IMR-90 (cell line): ENCODE measurements around the gene TMEM95. TPM values are rescaled to one million over a fixed set of nuclear protein-coding genes. Genes with fewer than 3 reads are reported as not detected.

Source experiments
- ATAC-seq: fragments of 200-7000 bp; cut with Tn5 transposase; 2 replicates; pipeline ENCODE4 v1.9.1; 2020; ENCODE audit warnings: low read depth, mild to moderate bottlenecking, moderate library complexity
- BruUV-seq: library from RNA; stranded (reverse); fragments of 400-500 nt; replicated peaks from 2 replicates; lab custom pipeline; 2021; lab: Mats Ljungman, UMichigan
- CTCF ChIA-PET: fragments of 300-600 bp; formaldehyde crosslinking; extraction: SDS; loops from one replicate; lab custom pipeline; 2021; ENCODE audit warnings: antibody characterized with exemption; lab: Yijun Ruan, JAX
- POLR2A ChIA-PET: fragments of 300-600 bp; sonication (Branson Sonifier 250); formaldehyde crosslinking; loops from one replicate; lab custom pipeline; 2022; ENCODE audit warnings: antibody characterized with exemption; ENCODE audit not compliant: unreplicated experiment; lab: Charles Lee
- DNase-seq: peaks from one replicate; pipeline ENCODE4 v3.0.0; 2013
- H2AFZ ChIP-seq: replicated peaks from 2 replicates; pipeline ENCODE3; 2013; ENCODE audit warnings: low read length, mild to moderate bottlenecking; ENCODE audit not compliant: poor library complexity
- H2AK5ac ChIP-seq: 2 replicates; pipeline ENCODE4 v1.6.1; 2013; ENCODE audit warnings: low read depth, low read length, inconsistent platforms
- H2AK9ac ChIP-seq: replicated peaks from 2 replicates; pipeline ENCODE3; 2013; ENCODE audit warnings: mild to moderate bottlenecking, low read depth, low read length, moderate library complexity; ENCODE audit not compliant: poor library complexity
- H2BK120ac ChIP-seq: 2 replicates; pipeline ENCODE4 v1.6.1; 2013; ENCODE audit warnings: low read depth, low read length, inconsistent platforms
- H2BK15ac ChIP-seq: 3 replicates; pipeline ENCODE4 v1.6.1; 2013; ENCODE audit warnings: low read depth, low read length, inconsistent platforms
- H2BK20ac ChIP-seq: 2 replicates; pipeline ENCODE4 v1.6.1; 2013; ENCODE audit warnings: low read depth, mild to moderate bottlenecking, inconsistent platforms, low read length, moderate library complexity
- H2BK5ac ChIP-seq: 2 replicates; pipeline ENCODE4 v1.6.1; 2013; ENCODE audit warnings: mild to moderate bottlenecking, low read depth, low read length, inconsistent platforms; ENCODE audit not compliant: poor library complexity, severe bottlenecking
- H3K14ac ChIP-seq: replicated peaks from 2 replicates; pipeline ENCODE4 v1.6.1; 2013; ENCODE audit warnings: low read depth, low read length, inconsistent platforms
- H3K18ac ChIP-seq: 2 replicates; pipeline ENCODE4 v1.6.1; 2013; ENCODE audit warnings: low read depth, low read length, control low read depth
- H3K23ac ChIP-seq: 2 replicates; pipeline ENCODE4 v1.6.1; 2013; ENCODE audit warnings: low read depth, low read length, inconsistent platforms
- H3K27ac ChIP-seq: 2 replicates; pipeline ENCODE4 v1.5.1; 2013; ENCODE audit warnings: mild to moderate bottlenecking, control low read depth, low read length; ENCODE audit not compliant: insufficient read depth
- H3K27me3 ChIP-seq: 2 replicates; pipeline ENCODE4 v1.6.1; 2013; ENCODE audit warnings: low read length; ENCODE audit not compliant: control insufficient read depth, insufficient read depth
- H3K36me3 ChIP-seq: 2 replicates; pipeline ENCODE4 v1.6.1; 2013; ENCODE audit warnings: low read length, mixed read lengths; ENCODE audit not compliant: control insufficient read depth, insufficient read depth
- H3K4ac ChIP-seq: 2 replicates; pipeline ENCODE4 v1.6.1; 2013; ENCODE audit warnings: low read depth, low read length, inconsistent platforms
- H3K4me1 ChIP-seq: 2 replicates; pipeline ENCODE4 v1.6.1; 2013; ENCODE audit warnings: low read length, mixed read lengths; ENCODE audit not compliant: control insufficient read depth, insufficient read depth
- H3K4me2 ChIP-seq: 2 replicates; pipeline ENCODE4 v1.6.1; 2013; ENCODE audit warnings: low read depth, mild to moderate bottlenecking, control low read depth, low read length, moderate library complexity
- H3K4me3 ChIP-seq: 2 replicates; pipeline ENCODE4 v1.5.1; 2013; ENCODE audit warnings: low read depth, mild to moderate bottlenecking, control low read depth, low read length, moderate library complexity; ENCODE audit not compliant: insufficient read depth
- H3K56ac ChIP-seq: 2 replicates; pipeline ENCODE4 v1.6.1; 2013; ENCODE audit warnings: low read length, inconsistent platforms; ENCODE audit not compliant: insufficient read depth; ENCODE audit errors: extremely low read depth
- H3K79me1 ChIP-seq, 2 experiments: 2 replicates each; pipeline ENCODE4 v1.6.1; 2013; ENCODE audit warnings: low read length in 2 of 2, inconsistent platforms in 1 of 2, low read depth in 1 of 2
- H3K9ac ChIP-seq: 2 replicates; pipeline ENCODE4 v1.6.1; 2013; ENCODE audit warnings: low read depth, low read length, control low read depth
- H3K9me1 ChIP-seq: 2 replicates; pipeline ENCODE4 v1.6.1; 2013; ENCODE audit warnings: low read length, inconsistent platforms; ENCODE audit not compliant: insufficient read depth
- H3K9me3 ChIP-seq: 2 replicates; pipeline ENCODE4 v1.6.1; 2013; ENCODE audit warnings: low read length; ENCODE audit not compliant: control insufficient read depth, insufficient read depth
- H4K20me1 ChIP-seq: 2 replicates; pipeline ENCODE4 v1.6.1; 2013; ENCODE audit warnings: low read length, inconsistent platforms; ENCODE audit not compliant: insufficient read depth
- H4K5ac ChIP-seq: 2 replicates; pipeline ENCODE4 v1.6.1; 2013; ENCODE audit warnings: mild to moderate bottlenecking, low read depth, low read length, control low read depth
- H4K8ac ChIP-seq, 2 experiments: 2 replicates each; pipeline ENCODE4 v1.6.1; 2013; ENCODE audit warnings: low read depth in 2 of 2, low read length in 2 of 2, control low read depth in 1 of 2, inconsistent platforms in 1 of 2
- H4K91ac ChIP-seq: 2 replicates; pipeline ENCODE4 v1.6.1; 2013; ENCODE audit warnings: low read depth, low read length, inconsistent platforms; ENCODE audit not compliant: insufficient read depth
- NFE2L2 ChIP-seq: fragments of 150-350 bp; IDR thresholded peaks from 2 replicates; pipeline ENCODE4 v1.6.1; 2016; ENCODE audit warnings: low read depth, mild to moderate bottlenecking, low read length
- RAD21 ChIP-seq: IDR thresholded peaks from 2 replicates; pipeline ENCODE4 v1.6.1; 2012; ENCODE audit warnings: low read length, improper control_type of control experiment
- WGBS, 2 experiments: methylation state at CpG; one replicate each; pipeline versions ENCODE4 v1.1.5 to v1.1.7; 2013; ENCODE audit warnings: missing lambda C conversion rate in 2 of 2; ENCODE audit not compliant: insufficient read length in 1 of 2; ENCODE audit errors: extremely low coverage in 2 of 2; 5-methylcytosine and 5-hydroxymethylcytosine counted together
- dilution Hi-C: fragments of 300-500 bp; cut with HindIII; formaldehyde crosslinking; loops from one replicate; pipeline ENCODE4 v1.14.3; 2018; ENCODE audit warnings: low sequenced_read_pairs; ENCODE audit not compliant: unreplicated experiment
- in situ Hi-C: fragments of 300-500 bp; cut with MboI; formaldehyde crosslinking; loops from 3 replicates; pipeline ENCODE4 v1.14.3; 2019; ENCODE audit warnings: low sequenced_read_pairs, inconsistent platforms, mixed read lengths
- intact Hi-C: fragments of 100-400 bp; cut with micrococcal nuclease; formaldehyde crosslinking; loops from 2 replicates; pipeline ENCODE4 v1.10.0; 2022
- polyA plus RNA-seq, 3 experiments: library from polyadenylated mRNA; depleted of rRNA; stranded (reverse); fragments of >200 nt; gene quantifications; 2 replicates each; pipeline ENCODE4 v1.2.3, GENCODE V29; 2012; ENCODE audit warnings: low replicate concordance in 1 of 3
- total RNA-seq: library from RNA; depleted of rRNA; stranded (reverse); fragments of >200 nt; gene quantifications from 2 replicates; pipeline ENCODE4 v1.2.3, GENCODE V29; 2012

The TMEM95 gene
- total and polyA plus RNA-seq, 2 of the 4 experiments (the other 2 are of a cell fraction), result not detected

DNA sequence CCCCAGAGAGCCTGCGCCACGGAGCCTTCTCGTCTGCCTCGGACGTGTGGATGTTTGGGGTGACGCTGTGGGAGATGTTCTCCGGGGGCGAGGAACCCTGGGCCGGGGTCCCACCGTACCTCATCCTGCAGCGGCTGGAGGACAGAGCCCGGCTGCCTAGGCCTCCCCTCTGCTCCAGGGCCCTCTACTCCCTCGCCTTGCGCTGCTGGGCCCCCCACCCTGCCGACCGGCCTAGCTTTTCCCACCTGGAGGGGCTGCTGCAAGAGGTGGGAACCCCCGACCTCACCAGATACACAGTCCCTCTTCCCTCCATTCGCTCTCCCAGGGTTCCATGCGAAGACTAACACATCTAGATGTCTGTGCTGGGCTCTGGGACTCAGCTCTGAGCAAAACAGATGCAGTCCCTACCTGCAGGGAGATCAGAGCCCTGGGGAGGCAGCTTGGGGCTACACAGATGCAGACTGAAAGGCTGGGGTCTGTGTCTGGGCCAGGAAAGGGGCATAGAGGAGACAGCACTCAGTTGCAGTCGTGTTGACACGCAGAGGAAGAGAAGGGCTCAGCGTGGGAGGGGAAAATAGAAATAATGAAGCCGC, 29.6 kb downstream of the TMEM95 start:
- H3K27me3 ChIP-seq, result peaks cover 25% of the 10 kb centered on the region
- no peak overlapping the region for H4K8ac ChIP-seq
- TF ChIP-seq NFE2L2 (no peak), RAD21 (no peak)
- peak overlapping the region; percentile 89 for H2AFZ ChIP-seq
- WGBS, 2 experiments, result 40% methylated on average over 11 of the region's 23 CpGs; no CpG with 5 or more reads in 1 of the 2 experiments
- no peaks in the 10 kb centered on the region for H3K79me1 ChIP-seq
- H3K9me1 ChIP-seq, result peaks cover 2% of the 10 kb centered on the region; the same call in 1 of the 2 replicates
- no peak overlapping the region for H3K9ac ChIP-seq
- intact Hi-C loops (no loop called here), in situ Hi-C loops (no loop called here), dilution Hi-C loops (no loop called here)
- H3K4ac ChIP-seq, result no peak overlapping the region
- H3K4me1 ChIP-seq, result peaks cover 7% of the 10 kb centered on the region; the same call in 1 of the 2 replicates
- H3K56ac ChIP-seq, result no peak overlapping the region
- H3K9me3 ChIP-seq, result peaks cover 5% of the 10 kb centered on the region; the same call in 1 of the 2 replicates
- CTCF ChIA-PET, result no interaction called here
- no peak overlapping the region for H2BK5ac ChIP-seq
- H3K27ac ChIP-seq, result no peak overlapping the region
- no peaks in the 10 kb centered on the region for H4K20me1 ChIP-seq
- no peak overlapping the region; the same call in none of the 2 replicates for H3K23ac ChIP-seq
- H2BK15ac ChIP-seq, result no peak overlapping the region
- no peak overlapping the region for H2AK9ac ChIP-seq
- DNase-seq, result no peak
- H3K14ac ChIP-seq, result 0 out of 2 replicates have a peak overlapping the region, but pooled peaks have one; percentile 5
- H3K4me3 ChIP-seq, result no peak overlapping the region
- no peak overlapping the region; the same call in 1 of the 2 replicates for H3K4me2 ChIP-seq
- H3K36me3 ChIP-seq, result peaks cover 16% of the 10 kb centered on the region; the same call in 1 of the 2 replicates
- no peak overlapping the region for H2BK20ac ChIP-seq
- 0 out of 2 replicates have a peak overlapping the region, but pooled peaks have one; percentile 20 for H2AK5ac ChIP-seq
- no peak for ATAC-seq
- H3K18ac ChIP-seq, result no peak overlapping the region
- H2BK120ac ChIP-seq, result no peak overlapping the region
- no peak overlapping the region for H4K91ac ChIP-seq
- H4K5ac ChIP-seq, result no peak overlapping the region
- BruUV-seq, result no TSS peak
- POLR2A ChIA-PET, result interaction anchor here (1.0 kb wide), 1 partner anchor 10 kb away, joined by 5 read pairs; the partner anchor contains the start of gene PLSCR3
